Liver (tissue), 9 donors: ENCODE data around the gene ANGPTL4. TPM values are rescaled to one million over a fixed set of nuclear protein-coding genes. Genes with fewer than 3 reads are reported as not detected.

Experiments
- DNase-seq: peaks from one replicate; pipeline ENCODE4 v3.0.0-alpha.2; 2017; ENCODE audit warnings: low spot score
- H3K27ac ChIP-seq, 2 donors: one replicate each; pipeline ENCODE4 v1.7.0; 2013; ENCODE audit warnings: inconsistent platforms in 2 of 2, low read length in 2 of 2, control low read depth in 1 of 2, low read depth in 1 of 2, mild to moderate bottlenecking in 1 of 2
- H3K27me3 ChIP-seq, 4 donors: one replicate each; pipeline versions ENCODE4 v1.6.1 to v1.7.0; 2013; ENCODE audit warnings: low read length in 3 of 4, inconsistent platforms in 1 of 4, mild to moderate bottlenecking in 1 of 4, moderate library complexity in 1 of 4; ENCODE audit not compliant: control insufficient read depth in 4 of 4, insufficient read depth in 4 of 4
- H3K36me3 ChIP-seq, 4 donors: one replicate each; pipeline versions ENCODE4 v1.6.1 to v1.7.0; 2013; ENCODE audit warnings: low read length in 3 of 4, mild to moderate bottlenecking in 3 of 4, low read depth in 1 of 4, moderate library complexity in 1 of 4; ENCODE audit not compliant: control insufficient read depth in 4 of 4, insufficient read depth in 3 of 4
- H3K4me1 ChIP-seq, 4 donors: one replicate each; pipeline versions ENCODE4 v1.6.1 to v1.7.0; 2013; ENCODE audit warnings: low read length in 3 of 4, mild to moderate bottlenecking in 3 of 4, moderate library complexity in 1 of 4; ENCODE audit not compliant: control insufficient read depth in 4 of 4, insufficient read depth in 4 of 4
- H3K4me3 ChIP-seq, 3 donors: one replicate each; pipeline versions ENCODE4 v1.6.1 to v1.7.0; 2013; ENCODE audit warnings: low read length in 3 of 3, control low read depth in 1 of 3, low read depth in 1 of 3, mild to moderate bottlenecking in 1 of 3
- H3K9ac ChIP-seq, 2 donors: one replicate each; pipeline ENCODE4 v1.7.0; 2013; ENCODE audit warnings: low read length in 2 of 2, mild to moderate bottlenecking in 2 of 2, moderate library complexity in 2 of 2, control low read depth in 1 of 2, low read depth in 1 of 2
- H3K9me3 ChIP-seq, 4 donors: one replicate each; pipeline versions ENCODE4 v1.6.1 to v1.7.0; 2013; ENCODE audit warnings: low read length in 3 of 4; ENCODE audit not compliant: control insufficient read depth in 4 of 4
- ATF3 ChIP-seq: IDR thresholded peaks from 2 replicates; pipeline ENCODE4 v1.6.1; 2016; ENCODE audit warnings: antibody characterized with exemption
- EGR1 ChIP-seq, 2 donors: IDR thresholded peaks; 2 replicates each; pipeline ENCODE4 v1.6.1; 2016 to 2018; ENCODE audit warnings: antibody characterized with exemption in 2 of 2, low read depth in 2 of 2
- FOXA1 ChIP-seq: IDR thresholded peaks from 2 replicates; pipeline ENCODE4 v1.6.1; 2016; ENCODE audit warnings: antibody characterized with exemption
- FOXA2 ChIP-seq: IDR thresholded peaks from 2 replicates; pipeline ENCODE4 v1.6.1; 2016; ENCODE audit warnings: antibody characterized with exemption
- GABPA ChIP-seq, 2 donors: IDR thresholded peaks in 1 of 2; conservative IDR thresholded peaks in 1 of 2; 2 replicates each; pipeline ENCODE4 v1.6.1; 2016; ENCODE audit warnings: antibody characterized with exemption in 2 of 2, mild to moderate bottlenecking in 1 of 2, moderate library complexity in 1 of 2
- HNF4A ChIP-seq, 2 donors: conservative IDR thresholded peaks; 2 replicates each; pipeline ENCODE4 v1.6.1; 2016; ENCODE audit warnings: antibody characterized with exemption in 2 of 2, mild to moderate bottlenecking in 2 of 2
- HNF4G ChIP-seq: IDR thresholded peaks from 2 replicates; pipeline ENCODE4 v1.6.1; 2016; ENCODE audit warnings: antibody characterized with exemption
- JUND ChIP-seq, 2 donors: IDR thresholded peaks; 2 replicates each; pipeline ENCODE4 v1.6.1; 2016; ENCODE audit warnings: antibody characterized with exemption in 2 of 2
- MAX ChIP-seq: IDR thresholded peaks from 2 replicates; pipeline ENCODE4 v1.6.1; 2016; ENCODE audit warnings: antibody characterized with exemption
- NR2F2 ChIP-seq: IDR thresholded peaks from 2 replicates; pipeline ENCODE4 v1.6.1; 2016; ENCODE audit warnings: antibody characterized with exemption
- RAD21 ChIP-seq, 2 donors: IDR thresholded peaks; 2 replicates each; pipeline ENCODE4 v1.6.1; 2016; ENCODE audit warnings: antibody characterized with exemption in 2 of 2, mild to moderate bottlenecking in 2 of 2
- RXRA ChIP-seq, 2 donors: IDR thresholded peaks; 2 replicates each; pipeline ENCODE4 v1.6.1; 2017 to 2018; ENCODE audit warnings: antibody characterized with exemption in 2 of 2, mild to moderate bottlenecking in 1 of 2
- SP1 ChIP-seq: IDR thresholded peaks from 2 replicates; pipeline ENCODE4 v1.6.1; 2018; ENCODE audit warnings: antibody characterized with exemption, mild to moderate bottlenecking
- TAF1 ChIP-seq: conservative IDR thresholded peaks from 2 replicates; pipeline ENCODE4 v1.6.1; 2016; ENCODE audit warnings: antibody characterized with exemption, mild to moderate bottlenecking
- YY1 ChIP-seq: IDR thresholded peaks from 2 replicates; pipeline ENCODE4 v1.6.1; 2016; ENCODE audit warnings: antibody characterized with exemption, mild to moderate bottlenecking
- ZBTB33 ChIP-seq: IDR thresholded peaks from 2 replicates; pipeline ENCODE4 v1.6.1; 2016; ENCODE audit warnings: antibody characterized with exemption
- WGBS: extraction: QIAGEN DNeasy Blood & Tissue Kit; methylation state at CpG from one replicate; pipeline ENCODE4 v1.1.7; 2013; 5-methylcytosine and 5-hydroxymethylcytosine counted together
- polyA plus RNA-seq, 2 donors: library from polyadenylated mRNA; stranded (reverse) in 1 of 2; unstranded in 1 of 2; fragments of 200-250 nt in 1 of 2; fragments of >200 nt in 1 of 2; fragmentation: Nextera tagmentation in 1 of 2; extraction: Ambion mirVana in 1 of 2; gene quantifications; one replicate each; pipeline versions ENCODE4 v1.2.1 to v1.2.3, GENCODE V29; 2013 to 2015
- total RNA-seq, 2 donors: library from RNA; depleted of rRNA; stranded (reverse); fragments of >200 nt; gene quantifications; one replicate each; pipeline ENCODE4 v1.2.3, GENCODE V29; 2014
- donor health status: healthy.
- donor health status: healthy.
- donor health status: healthy.
- donor health status: healthy.
- donor health status: healthy.

ANGPTL4 gene
- total and polyA plus RNA-seq, 4 donors, result 0.65 to 144 (median 71.6) TPM

GRCh38 chr19:8403098-8403819 lies 39.3 kb downstream of the ANGPTL4 start:
- TF ChIP-seq GABPA (IDR thresholded peaks at IDR 0.05 in 1 of 2, conservative IDR thresholded peaks at IDR 0.05 in 1 of 2) (no peak), NR2F2 (no peak), TAF1 (no peak), MAX (no peak), YY1 (no peak), HNF4G (no peak), EGR1 (IDR thresholded peaks at IDR 0.05; ENCODE audit: low read depth in 2 of 2) (no peak), ZBTB33 (no peak), ATF3 (no peak), FOXA2 (no peak), JUND (IDR thresholded peaks at IDR 0.05) (no peak), HNF4A (conservative IDR thresholded peaks at IDR 0.05) (no peak), RAD21 (IDR thresholded peaks at IDR 0.05) (no peak), SP1 (no peak), FOXA1 (no peak)
- Histone ChIP-seq H3K36me3 (peaks cover 12 to 38% (median 19%) of the 10 kb centered on the region in 4 donors), H3K27me3 (no peaks in the 10 kb centered on the region), H3K9me3 (no peaks in the 10 kb centered on the region), H3K9ac (no peak overlapping the region), H3K4me1 (peaks cover 0 to 6% (median 2%) of the 10 kb centered on the region in 4 donors), H3K27ac (no peak overlapping the region), H3K4me3 (no peak overlapping the region)
- no peak for DNase-seq
- 95% methylated on average over 44 of the region's 44 CpGs for WGBS

GRCh38 chr19:8403820-8404109 lies 39.8 kb downstream of the ANGPTL4 start:
- H3K36me3 ChIP-seq, result peaks cover 12 to 37% (median 19%) of the 10 kb centered on the region in 4 donors
- 93% methylated on average over 24 of the region's 24 CpGs for WGBS
- peaks cover 0 to 6% (median 2%) of the 10 kb centered on the region in 4 donors for H3K4me1 ChIP-seq
- TF ChIP-seq RXRA (IDR thresholded peaks at IDR 0.05) (no peak), HNF4G (no peak), ATF3 (no peak), FOXA2 (no peak)
- no peak overlapping the region for H3K27ac ChIP-seq
- H3K27me3 ChIP-seq, result no peaks in the 10 kb centered on the region
- no peaks in the 10 kb centered on the region for H3K9me3 ChIP-seq
- H3K9ac ChIP-seq, result no peak overlapping the region
- DNase-seq, result no peak
- no peak overlapping the region for H3K4me3 ChIP-seq
